Thyroid gland (tissue), 4 donors: ENCODE measurements around the gene OBI1. TPM values are rescaled to one million over a fixed set of nuclear protein-coding genes. Genes with fewer than 3 reads are reported as not detected.

Source experiments
- DNase-seq, 2 donors: peaks; one replicate each; pipeline ENCODE4 v3.0.0-alpha.2; 2019
- H3K27ac ChIP-seq, 3 donors: fragments of 200-600 bp; sonication (generic); 1 replicate in 2 of 3; 2 replicates in 1 of 3; pipeline ENCODE4 v1.5.1; 2016 to 2019; ENCODE audit warnings: mild to moderate bottlenecking in 1 of 3, moderate library complexity in 1 of 3
- H3K27me3 ChIP-seq: fragments of 200-600 bp; sonication (generic); one replicate; pipeline ENCODE4 v1.5.1; 2019
- H3K36me3 ChIP-seq, 2 donors: fragments of 200-600 bp; sonication (generic); one replicate each; pipeline ENCODE4 v1.5.1; 2016 to 2019
- H3K4me1 ChIP-seq, 2 donors: fragments of 200-600 bp; sonication (generic); one replicate each; pipeline ENCODE4 v1.5.1; 2017 to 2019
- H3K4me3 ChIP-seq, 3 donors: fragments of 200-600 bp; sonication (generic); replicated peaks in 1 of 3; 1 replicate in 2 of 3; 2 replicates in 1 of 3; pipeline ENCODE4 v1.5.1; 2016; ENCODE audit warnings: mild to moderate bottlenecking in 1 of 3
- H3K9me3 ChIP-seq: fragments of 200-600 bp; sonication (generic); one replicate; pipeline ENCODE4 v1.5.1; 2017
- CTCF ChIP-seq, 6 experiments: fragments of 200-600 bp in 3 of 6; fragments of 450-650 bp in 3 of 6; sonication (generic) in 3 of 6; IDR thresholded peaks; one replicate each; pipeline ENCODE4 v1.5.1; 2016 to 2019; ENCODE audit warnings: antibody characterized with exemption in 6 of 6, mild to moderate bottlenecking in 2 of 6, inconsistent platforms in 1 of 6, moderate library complexity in 1 of 6
- POLR2A ChIP-seq, 2 donors: fragments of 450-650 bp; IDR thresholded peaks; one replicate each; pipeline ENCODE4 v1.6.1; 2017; ENCODE audit warnings: antibody characterized with exemption in 2 of 2, mild to moderate bottlenecking in 2 of 2, moderate library complexity in 1 of 2
- WGBS, 2 donors: methylation state at CpG; one replicate each; pipeline ENCODE4 v1.1.5; 2017; 5-methylcytosine and 5-hydroxymethylcytosine counted together
- intact Hi-C: fragments of 100-400 bp; cut with DNase I; formaldehyde crosslinking; loops from one replicate; pipeline ENCODE4 v1.15.1; 2023
- total RNA-seq, 4 donors: library from RNA; depleted of rRNA; stranded (reverse); fragments of >200 nt; gene quantifications; one replicate each; pipeline ENCODE4 v1.2.3, GENCODE V29; 2016

The OBI1 gene
- total RNA-seq, 4 donors from 2014 or later = 10.1 to 17.3 (median 13.5) TPM

- TF ChIP-seq CTCF (IDR thresholded peaks at IDR 0.05) = no peak
- TF ChIP-seq POLR2A (IDR thresholded peaks at IDR 0.05) = no peak
- H3K4me3 ChIP-seq = no peak overlapping the region
- DNase-seq = no peak
- intact Hi-C loops = no loop called here
- H3K4me1 ChIP-seq = no peaks in the 10 kb centered on the region
- no peaks in the 10 kb centered on the region for H3K36me3 ChIP-seq
- H3K9me3 ChIP-seq = no peaks in the 10 kb centered on the region
- H3K27ac ChIP-seq = no peak overlapping the region
- no peaks in the 10 kb centered on the region for H3K27me3 ChIP-seq
- WGBS, 2 donors = 42 to 55% methylated on average over 1 of the region's 1 CpG
Measured at GRCh38 chr13:78674638-78675037, 15.7 kb upstream of the OBI1 start.

- 90 to 96% methylated on average over 2 of the region's 2 CpGs for WGBS, 2 donors
- no peak overlapping the region for H3K27ac ChIP-seq
- no peaks in the 10 kb centered on the region for H3K36me3 ChIP-seq
- DNase-seq = no peak
- no peak overlapping the region for H3K4me3 ChIP-seq
- intact Hi-C loops = no loop called here
- no peaks in the 10 kb centered on the region for H3K9me3 ChIP-seq
- no peaks in the 10 kb centered on the region for H3K27me3 ChIP-seq
- TF ChIP-seq CTCF (IDR thresholded peaks at IDR 0.05) (no peak), POLR2A (IDR thresholded peaks at IDR 0.05) (no peak)
- H3K4me1 ChIP-seq = peaks cover 0 to 17% of the 10 kb centered on the region in 2 donors
Measured at GRCh38 chr13:78662467-78662866, 3.5 kb upstream of the OBI1 start.

GRCh38 chr13:78660495-78660857, 1.5 kb upstream of the OBI1 start:
- intact Hi-C loops = no loop called here
- Histone ChIP-seq H3K4me3 (peak overlapping the region in 1 of 3 donors; percentile 85), H3K27me3 (no peaks in the 10 kb centered on the region), H3K4me1 (peaks cover 0 to 17% of the 10 kb centered on the region in 2 donors), H3K9me3 (no peaks in the 10 kb centered on the region), H3K36me3 (no peaks in the 10 kb centered on the region), H3K27ac (peak overlapping the region; percentile 25 to 52 (median 43))
- WGBS, 2 donors = 31 to 41% methylated on average over 4 of the region's 4 CpGs
- DNase-seq = no peak
- TF ChIP-seq CTCF (IDR thresholded peaks at IDR 0.05) (no peak), POLR2A (IDR thresholded peaks at IDR 0.05) (no peak)

GRCh38 chr13:78659732-78660494, 958 bp upstream of the OBI1 start:
- TF ChIP-seq POLR2A (IDR thresholded peaks at IDR 0.05) (peak; percentile 34 to 73), CTCF (IDR thresholded peaks at IDR 0.05) (peak in 3 of 6 experiments; percentile 2 to 27 (median 9))
- H3K27ac ChIP-seq = peak overlapping the region in 2 of 3 donors; percentile 52 to 65
- intact Hi-C loops = loop anchor here (10.0 kb wide), 1 partner anchor 55 kb away; the partner anchor contains the start of gene POU4F1
- H3K36me3 ChIP-seq = no peaks in the 10 kb centered on the region
- H3K4me3 ChIP-seq = peak overlapping the region in 2 of 3 donors; percentile 62 to 85
- DNase-seq = peak; percentile 79 to 83
- H3K4me1 ChIP-seq = peaks cover 0 to 15% of the 10 kb centered on the region in 2 donors
- H3K9me3 ChIP-seq = no peaks in the 10 kb centered on the region
- 7 to 9% methylated on average over 20 of the region's 20 CpGs for WGBS, 2 donors
- no peaks in the 10 kb centered on the region for H3K27me3 ChIP-seq

GRCh38 chr13:78659450-78659730, 435 bp upstream of the OBI1 start:
- Histone ChIP-seq H3K27me3 (no peaks in the 10 kb centered on the region), H3K4me3 (peak overlapping the region in 2 of 3 donors; percentile 62 to 85), H3K27ac (peak overlapping the region in 2 of 3 donors; percentile 52 to 65), H3K9me3 (no peaks in the 10 kb centered on the region), H3K36me3 (no peaks in the 10 kb centered on the region), H3K4me1 (peaks cover 0 to 10% of the 10 kb centered on the region in 2 donors)
- TF ChIP-seq CTCF (IDR thresholded peaks at IDR 0.05) (no peak), POLR2A (IDR thresholded peaks at IDR 0.05) (no peak)
- intact Hi-C loops = loop anchor here (10.0 kb wide), 1 partner anchor 55 kb away; the partner anchor contains the start of gene POU4F1
- no peak for DNase-seq
- 1 to 2% methylated on average over 8 of the region's 8 CpGs for WGBS, 2 donors
